ENCODE data around the gene PRICKLE4. TPM values are rescaled to one million over a fixed set of nuclear protein-coding genes. Genes with fewer than 3 reads are reported as not detected.

The PRICKLE4 gene
- total and polyA plus RNA-seq, 2 of the 8 experiments (the other 6 are each of a cell fraction or from before 2014, with no cell fraction given), result 0.32 to 1.4 TPM

- Histone ChIP-seq H4K20me1 (replicated peaks in 1 of 2; ENCODE audit: control insufficient read depth in 1 of 2, insufficient read depth in 2 of 2, low read length in 2 of 2) (no peaks in the 10 kb centered on the region), H2BK120ac (replicated peaks; ENCODE audit: low read depth, low read length) (no peak overlapping the region), H2BK5ac (ENCODE audit: low read depth, low read length) (no peak overlapping the region), H2AK5ac (ENCODE audit: low read depth, low read length) (no peak overlapping the region), H3K23me2 (ENCODE audit: low read depth, low read length) (no peaks in the 10 kb centered on the region), H3K36me3 (ENCODE audit: control insufficient read depth in 2 of 4, insufficient read depth in 4 of 4, low read length in 3 of 4) (no peaks in the 10 kb centered on the region), H3K18ac (ENCODE audit: extremely low read depth, low read length) (no peak overlapping the region), H3K14ac (ENCODE audit: insufficient read length) (no peak overlapping the region), H3K27ac (ENCODE audit: low read depth, low read length) (no peak overlapping the region), H4K91ac (replicated peaks; ENCODE audit: insufficient read length, low read length) (no peak overlapping the region), H3K9ac (replicated peaks in 1 of 4; ENCODE audit: extremely low read depth in 1 of 4, low read depth in 3 of 4, low read length in 3 of 4) (no peak overlapping the region), H2BK12ac (ENCODE audit: low read depth, low read length) (no peak overlapping the region), H2BK20ac (ENCODE audit: low read length) (no peak overlapping the region), H2AFZ (ENCODE audit: low read length) (no peak overlapping the region), H2BK15ac (ENCODE audit: low read length) (no peak overlapping the region), H3K9me3 (ENCODE audit: insufficient read depth in 2 of 2, low read depth in 1 of 2, low read length in 1 of 2) (no peaks in the 10 kb centered on the region), H3K23ac (ENCODE audit: insufficient read length) (no peak overlapping the region), H3K79me2 (ENCODE audit: control insufficient read depth in 1 of 2, insufficient read depth in 2 of 2, low read length in 2 of 2) (no peaks in the 10 kb centered on the region), H3K4ac (replicated peaks; ENCODE audit: insufficient read length, low read depth, low read length) (no peak overlapping the region), H3K56ac (replicated peaks; ENCODE audit: insufficient read length, low read depth, low read length) (no peak overlapping the region), H3K79me1 (ENCODE audit: low read depth, low read length) (no peaks in the 10 kb centered on the region), H3K4me2 (ENCODE audit: insufficient read depth in 1 of 2, low read depth in 2 of 2, low read length in 2 of 2) (no peak overlapping the region), H3K4me3 (ENCODE audit: extremely low read depth in 1 of 4, insufficient read depth in 2 of 4, low read depth in 3 of 4, low read length in 4 of 4) (no peak overlapping the region), H4K5ac (ENCODE audit: insufficient read length, low read depth, low read length) (no peak overlapping the region), H4K8ac (ENCODE audit: extremely low read depth, insufficient read depth, low read length) (no peak overlapping the region), H3K27me3 (replicated peaks in 1 of 4; ENCODE audit: control insufficient read depth in 3 of 4, extremely low read depth in 1 of 4, insufficient read depth in 3 of 4, low read length in 3 of 4) (no peaks in the 10 kb centered on the region), H3K4me1 (replicated peaks in 1 of 4; ENCODE audit: control insufficient read depth in 3 of 4, insufficient read depth in 4 of 4, low read length in 3 of 4) (peaks cover 0 to 3% (median 0%) of the 10 kb centered on the region in 4 experiments; a peak in 2 of 7 replicates)
- FAIRE-seq (no peak), DNase-seq (ENCODE audit: low read depth in 1 of 2, low spot score in 2 of 2) (no peak)
- 95% methylated on average over 6 of the region's 6 CpGs; no CpG with 5 or more reads in 1 of the 2 experiments for WGBS, 2 experiments (ENCODE audit: extremely low coverage in 1 of 2, insufficient coverage in 1 of 2, insufficient read length in 1 of 2, insufficient replicate concordance in 2 of 2, low coverage in 1 of 2, low lambda C conversion rate in 2 of 2, missing lambda C conversion rate in 1 of 2)
- CTCF ChIA-PET (ENCODE audit: partially characterized antibody), result interaction anchor here (1.0 to 4.4 kb wide), 6 partner anchors 8 to 43 kb away, joined by 3 to 21 read pairs (median 6); no protein-coding TSS in a partner anchor
- no peak for TF ChIP-seq TBP (IDR thresholded peaks at IDR 0.05; ENCODE audit: low read depth, low read length)
- POLR2A ChIA-PET (ENCODE audit: partially characterized antibody), result no interaction called here
Observed at GRCh38 chr6:41748102-41748477, 32.5 kb upstream of the PRICKLE4 start.
